GM18511 (cell line): Measurements from ENCODE around the gene ZNF182.
"Not testable (repeated sequence)": the region's sequence is repeated elsewhere in the genome, so short reads cannot be mapped to it uniquely, and the experiment has no call there.

Experiments used
- ATAC-seq: cut with Tn5 transposase; IDR thresholded peaks from one replicate; pipeline ENCODE4 v1.9.1; 2021; ENCODE audit warnings: mild to moderate bottlenecking, moderate library complexity; ENCODE audit not compliant: unreplicated experiment

ZNF182 gene

GRCh38 chrX:48002319-48002718 is 1.5 kb downstream of the ZNF182 start:
- no peak for ATAC-seq

DNA sequence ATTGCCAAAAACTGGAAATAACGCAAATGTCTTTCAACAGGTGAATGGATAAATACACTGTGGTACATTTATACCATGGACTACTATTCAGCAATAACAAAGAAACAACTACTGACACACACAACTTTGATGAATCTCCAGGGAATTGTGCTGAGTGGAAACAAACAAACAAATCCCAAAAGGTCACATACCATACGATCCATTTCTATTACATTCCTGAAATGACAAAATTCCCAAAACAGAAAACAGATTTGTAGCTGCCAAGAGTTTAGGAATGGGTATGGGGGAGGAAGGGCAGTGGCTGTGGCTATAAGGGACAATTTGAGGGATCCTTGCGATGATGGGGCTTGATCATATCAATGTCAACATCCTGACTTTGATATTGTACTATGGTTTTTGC is 2.5 kb downstream of the ZNF182 start:
- ATAC-seq = no peak

DNA sequence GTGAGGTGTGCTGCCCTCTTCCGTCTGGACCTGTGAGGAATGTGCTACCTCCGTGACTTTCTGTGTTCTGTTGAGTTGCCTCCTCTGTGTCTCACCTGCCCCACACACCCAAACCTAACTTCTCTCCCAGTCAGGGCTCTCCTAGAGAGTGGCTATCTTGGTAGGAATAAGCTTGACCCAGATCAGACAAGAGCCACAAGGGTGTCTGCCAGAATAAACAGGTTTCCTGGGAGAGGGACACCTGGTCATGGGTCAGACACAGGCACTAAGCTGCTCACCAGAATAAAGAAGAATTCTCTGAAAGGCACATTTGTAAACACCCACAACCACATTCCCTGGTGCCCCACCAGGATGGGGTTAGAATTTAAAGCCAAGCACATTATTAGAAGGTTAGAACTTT is 11.1 kb downstream of the ZNF182 start:
- ATAC-seq = no peak

- ATAC-seq = no peak
Measured at GRCh38 chrX:47992095-47992380, 11.8 kb downstream of the ZNF182 start.

DNA sequence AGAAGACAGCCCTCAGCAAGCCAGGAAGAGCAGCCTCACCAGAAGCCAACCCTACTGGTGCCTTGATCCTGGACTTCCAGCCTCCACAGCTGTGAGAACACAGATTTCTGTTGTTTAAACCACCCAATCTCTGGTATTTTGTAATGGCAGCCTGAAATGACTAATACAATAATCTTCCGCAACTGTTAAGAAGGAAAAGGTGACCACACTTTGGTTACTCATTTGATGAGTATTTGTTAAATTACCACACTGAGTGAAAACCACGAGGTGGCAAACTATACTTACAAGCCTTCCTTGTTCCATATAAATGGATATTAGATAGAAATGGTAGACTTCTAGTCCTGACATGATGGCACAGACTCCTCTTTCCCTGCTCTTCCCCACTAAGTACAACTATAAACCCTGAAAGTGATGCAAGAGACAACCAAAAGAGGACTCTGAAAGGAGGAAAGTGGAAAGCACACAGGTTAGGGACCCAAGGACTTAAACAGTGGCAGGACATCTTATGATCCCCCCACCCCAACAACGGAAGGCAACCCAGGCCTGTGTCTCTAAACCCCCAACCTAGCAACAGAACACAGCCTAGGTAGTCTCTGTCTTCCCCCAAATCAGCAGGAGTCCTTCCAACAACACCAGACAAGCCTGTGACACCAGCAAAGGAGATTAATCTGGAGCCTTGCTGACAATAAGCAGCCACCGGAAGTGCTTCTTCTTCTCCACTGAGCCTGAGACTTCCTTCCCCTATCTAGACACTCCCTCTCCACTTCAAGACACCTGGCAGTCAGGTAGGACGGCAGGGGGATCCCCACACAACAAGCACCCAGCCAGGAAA is 12.3 kb downstream of the ZNF182 start:
- no peak for ATAC-seq

- ATAC-seq = no peak
Measured at GRCh38 chrX:47976254-47977151, 27.3 kb downstream of the ZNF182 start.

- ATAC-seq = no peak
Measured at GRCh38 chrX:47973235-47973634, 30.6 kb downstream of the ZNF182 start.

DNA sequence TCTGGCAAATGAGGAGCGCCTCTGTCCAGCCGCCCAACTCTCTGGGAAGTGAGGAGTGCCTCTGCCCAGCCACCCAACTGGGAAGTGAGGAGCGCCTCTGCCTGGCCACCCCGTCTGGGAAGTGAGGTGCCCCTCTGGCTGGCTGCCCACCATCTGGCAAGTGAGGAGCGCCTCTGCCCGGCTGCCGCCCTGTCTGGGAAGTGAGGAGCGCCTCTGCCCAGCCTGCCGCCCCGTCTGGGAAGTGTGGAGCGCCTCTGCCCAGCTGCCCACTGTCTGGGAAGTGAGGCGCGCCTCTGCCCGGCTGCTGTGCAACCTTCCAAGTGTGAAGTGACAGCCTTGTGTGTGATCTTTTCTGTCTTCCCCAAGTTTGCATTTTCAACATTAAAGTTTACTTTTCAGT is 38.3 kb downstream of the ZNF182 start:
- ATAC-seq = not testable (repeated sequence)

DNA sequence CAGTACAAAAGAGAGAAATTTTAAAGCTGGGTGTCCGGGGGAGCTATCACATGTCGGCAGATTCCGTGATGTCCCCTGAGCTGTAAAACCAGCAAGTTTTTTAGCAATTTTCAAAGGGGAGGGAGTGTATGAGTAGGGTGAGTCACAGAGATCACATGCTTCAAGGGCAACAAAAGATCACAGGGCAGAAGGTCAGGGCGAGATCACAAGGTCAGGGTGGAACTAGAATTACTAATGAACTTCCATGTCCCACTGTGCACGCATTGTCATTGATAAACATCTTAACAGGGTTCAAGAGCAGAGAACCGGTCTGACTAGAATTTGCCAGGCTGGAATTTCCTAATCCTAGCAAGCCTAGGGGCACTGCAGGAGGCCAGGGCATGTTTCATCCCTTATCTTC is 42.0 kb downstream of the ZNF182 start:
- ATAC-seq = not testable (repeated sequence)

DNA sequence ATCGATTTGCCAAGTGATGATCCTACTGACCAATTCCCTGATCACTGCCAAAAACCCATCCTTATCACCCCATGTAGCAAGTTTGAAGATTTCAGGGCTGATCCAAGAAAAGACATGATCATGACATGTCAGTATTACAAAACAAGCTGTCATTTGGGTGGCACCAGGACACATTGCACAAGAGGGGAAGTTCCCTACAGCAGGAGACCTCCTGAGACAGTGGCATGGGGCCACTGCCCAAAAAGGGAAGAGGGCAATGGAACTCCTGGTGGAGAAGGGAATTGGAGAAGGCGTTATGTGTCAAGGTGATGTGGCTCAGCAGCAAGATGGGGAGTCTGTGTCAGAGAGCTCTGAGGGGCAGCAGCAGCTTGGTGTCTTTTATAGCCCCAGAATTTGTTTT is 43.4 kb downstream of the ZNF182 start:
- ATAC-seq = no peak

GRCh38 chrX:47958761-47959342 is 44.9 kb downstream of the ZNF182 start:
- no peak for ATAC-seq

GRCh38 chrX:47958206-47958605 is 45.6 kb downstream of the ZNF182 start:
- not testable (repeated sequence) for ATAC-seq

- ATAC-seq = no peak
Measured at GRCh38 chrX:47956016-47956415, 47.8 kb downstream of the ZNF182 start.

- not testable (repeated sequence) for ATAC-seq
Measured at GRCh38 chrX:47955295-47955694, 48.5 kb downstream of the ZNF182 start.

DNA sequence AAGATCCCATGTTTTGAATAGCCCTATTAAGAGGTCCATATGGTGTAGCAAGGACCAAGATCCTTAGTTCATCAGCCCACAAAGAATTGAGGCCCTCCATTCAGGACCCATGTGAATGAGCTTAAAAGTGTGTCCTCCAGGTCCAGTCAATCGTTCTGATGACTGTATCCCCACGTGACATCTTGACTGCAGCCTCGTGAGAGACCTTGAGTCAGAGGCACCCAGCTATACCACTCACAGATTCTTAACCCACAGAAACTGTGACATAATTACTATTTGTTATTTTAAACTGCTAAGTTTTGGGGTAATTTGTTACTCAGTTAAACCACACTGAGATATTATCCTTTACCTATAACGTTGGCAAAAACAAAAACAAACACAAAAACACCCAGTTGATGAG is 62.4 kb downstream of the ZNF182 start:
- ATAC-seq = no peak

- ATAC-seq = no peak
Measured at GRCh38 chrX:47940448-47940847, 63.3 kb downstream of the ZNF182 start.

DNA sequence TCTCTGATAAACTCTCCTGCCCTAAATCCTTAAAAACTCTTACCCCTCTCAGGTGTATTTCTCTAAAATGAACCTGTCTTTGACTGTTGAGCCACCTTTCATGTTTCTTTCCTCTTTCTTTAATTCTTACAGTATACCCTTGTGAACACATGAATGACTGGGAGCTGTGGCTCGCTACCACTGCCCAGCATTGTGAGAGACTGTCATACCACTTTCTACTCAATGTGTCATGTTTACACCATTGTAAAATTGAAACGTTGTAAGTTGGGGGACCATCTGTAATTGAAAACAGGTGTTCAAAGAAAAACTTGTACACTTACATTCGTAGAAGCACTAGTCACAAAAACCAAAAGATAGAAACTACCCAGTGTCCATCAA is 66.9 kb downstream of the ZNF182 start:
- ATAC-seq = no peak

GRCh38 chrX:47936224-47936939 is 67.4 kb downstream of the ZNF182 start:
- ATAC-seq = peak; percentile 55

DNA sequence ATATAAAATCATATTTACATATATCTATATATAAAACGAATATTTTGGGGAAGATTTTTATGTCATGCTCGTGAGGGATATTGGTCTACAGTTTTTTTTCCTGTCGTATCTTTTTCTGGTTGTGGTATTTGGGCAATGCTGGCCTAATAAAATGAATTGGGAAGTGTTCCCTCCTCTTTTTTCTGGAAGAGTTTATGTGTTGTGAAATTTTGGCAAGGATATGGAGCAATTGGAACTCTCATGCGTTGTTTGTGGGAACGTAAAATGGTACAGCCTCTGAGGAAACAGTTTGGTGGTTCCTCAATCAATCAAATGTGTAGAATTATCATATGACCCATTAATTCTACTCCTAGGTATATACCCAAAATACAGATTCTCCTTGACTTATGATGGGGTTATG is 69.8 kb downstream of the ZNF182 start:
- no peak for ATAC-seq

- ATAC-seq = not testable (repeated sequence)
Measured at GRCh38 chrX:47931970-47932369, 71.8 kb downstream of the ZNF182 start.

GRCh38 chrX:47927212-47927611 is 76.6 kb downstream of the ZNF182 start:
- no peak for ATAC-seq
